ENCODE measurements around the gene ALG3. TPM values are rescaled to one million over a fixed set of nuclear protein-coding genes. Genes with fewer than 3 reads are reported as not detected.

ALG3 gene
- total and polyA plus RNA-seq, 2 experiments from 2014 or later, result 52.7 to 94.2 TPM

- H3K9ac ChIP-seq, result no peak overlapping the region
- peak overlapping the region; percentile 69 for H2AFZ ChIP-seq
- peaks cover 6% of the 10 kb centered on the region; the same call in 1 of the 2 replicates for H3F3A ChIP-seq (ENCODE audit: insufficient read depth)
- H3K36me3 ChIP-seq (ENCODE audit: low read depth), result no peaks in the 10 kb centered on the region
- H3K9me3 ChIP-seq (ENCODE audit: low read depth), result no peaks in the 10 kb centered on the region
- WGBS, 2 experiments (ENCODE audit: low coverage in 1 of 2, low lambda C conversion rate in 2 of 2, missing lambda C conversion rate in 2 of 2), result 3 to 7% methylated on average over 49 to 51 of the region's 66 CpGs
- TF ChIP-seq EZH2phosphoT487 (IDR thresholded peaks at IDR 0.05; ENCODE audit: insufficient read depth, low read depth), result no peak
- no peak for TF ChIP-seq EZH2 (IDR thresholded peaks at IDR 0.05; ENCODE audit: insufficient read depth, poor library complexity, severe bottlenecking)
- peak; percentile 56 for DNase-seq
- no peaks in the 10 kb centered on the region for H3K9me2 ChIP-seq (ENCODE audit: insufficient read depth)
- no peak overlapping the region for H3K27ac ChIP-seq
- no peaks in the 10 kb centered on the region for H3K79me2 ChIP-seq (ENCODE audit: insufficient read depth)
- in situ Hi-C loops (cut with MboI), result no loop called here
- H3K4me1 ChIP-seq (ENCODE audit: insufficient read depth), result 0 out of 2 replicates have a peak, but pooled peaks cover 2% of the 10 kb centered on the region
- H4K20me1 ChIP-seq (ENCODE audit: insufficient read depth), result no peaks in the 10 kb centered on the region
- 0 out of 2 replicates have a peak, but pooled peaks cover 4% of the 10 kb centered on the region for H3K27me3 ChIP-seq (replicated peaks; ENCODE audit: insufficient read depth)
- H3K4me2 ChIP-seq (ENCODE audit: unreplicated experiment), result peak overlapping the region; percentile 70
- peak overlapping the region; percentile 72 for H3K4me3 ChIP-seq
These were observed 13.3 kb upstream of the ALG3 start for GRCh38 chr3:184261854-184262763.

DNA sequence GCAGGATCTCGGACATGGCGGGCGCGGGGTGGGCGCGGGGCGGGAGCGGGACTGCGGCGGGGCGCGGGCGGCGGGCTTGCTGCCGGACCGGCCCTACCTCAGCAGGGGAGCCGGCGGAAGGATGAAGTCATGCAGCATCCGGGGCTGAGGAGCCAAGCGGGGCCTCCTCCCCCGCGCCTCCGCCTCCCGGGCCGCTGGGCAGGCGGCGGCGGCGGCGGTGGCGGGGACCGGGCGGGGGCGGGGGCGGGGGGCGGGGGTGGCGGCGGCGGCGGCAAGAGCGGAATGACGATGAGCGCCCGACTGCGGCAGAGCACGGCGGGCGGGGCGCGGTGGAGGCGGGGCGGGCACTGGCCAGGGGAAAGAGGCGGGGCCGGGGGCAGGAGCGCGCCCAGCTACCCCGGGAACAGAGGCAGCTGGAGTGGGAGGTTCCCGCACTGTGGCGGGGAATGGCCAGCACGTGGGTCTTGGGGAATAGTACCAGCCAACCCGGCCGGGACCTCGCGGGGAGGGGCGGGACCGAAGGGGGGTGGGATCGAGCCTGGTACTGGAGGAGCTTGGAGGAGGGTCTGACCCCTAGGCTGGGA, 12.6 kb upstream of the ALG3 start, which contains the start of gene CAMK2N2:
CAMK2N2 (minus strand) TSS at position 284 of the 584 bp plus-strand sequence; CDS start at position 16, 268 bp downstream.
- peak within 1 kb of the TSS; percentile 75 for H2AFZ ChIP-seq
- WGBS, 2 experiments (ENCODE audit: low coverage in 1 of 2, low lambda C conversion rate in 2 of 2, missing lambda C conversion rate in 2 of 2), result 1% methylated on average over 29 of the region's 67 CpGs; no CpG with 5 or more reads in 1 of the 2 experiments

DNA sequence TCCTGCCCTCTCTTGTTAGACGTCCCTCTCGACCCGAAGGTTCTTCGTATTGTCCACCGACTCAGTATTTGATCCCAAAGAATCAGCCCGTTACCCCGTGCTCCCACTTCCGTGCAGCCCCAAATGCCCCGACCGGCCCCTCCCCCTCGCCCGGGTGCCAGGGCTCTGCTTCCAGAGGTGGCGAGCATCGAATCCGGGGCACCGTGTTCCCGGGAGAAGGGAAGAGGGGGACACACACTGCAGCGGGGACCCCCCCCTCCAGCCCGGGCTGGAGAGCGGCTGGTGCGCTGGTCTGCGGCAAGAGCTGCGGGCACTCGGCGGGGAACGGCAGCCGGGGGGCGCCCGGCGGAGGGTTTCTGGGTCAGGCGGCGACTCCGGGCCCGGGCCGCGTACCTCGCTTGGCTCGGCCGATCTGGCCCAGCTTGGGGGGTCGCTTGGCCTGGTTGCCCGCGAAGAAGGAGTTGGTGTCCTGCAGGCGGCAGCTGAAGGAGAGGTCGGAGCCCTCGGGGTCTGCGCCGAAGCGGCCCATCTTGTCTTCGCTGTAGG, 12.0 kb upstream of the ALG3 start:
- Histone ChIP-seq H3K27ac (no peak overlapping the region), H3K27me3 (replicated peaks; ENCODE audit: insufficient read depth) (0 out of 2 replicates have a peak, but pooled peaks cover 4% of the 10 kb centered on the region), H3K36me3 (ENCODE audit: low read depth) (no peaks in the 10 kb centered on the region), H3K4me3 (peak overlapping the region; percentile 72), H3K79me2 (ENCODE audit: insufficient read depth) (no peaks in the 10 kb centered on the region), H3K9me2 (ENCODE audit: insufficient read depth) (no peaks in the 10 kb centered on the region), H3F3A (ENCODE audit: insufficient read depth) (peaks cover 6% of the 10 kb centered on the region; the same call in 1 of the 2 replicates), H4K20me1 (ENCODE audit: insufficient read depth) (no peaks in the 10 kb centered on the region), H3K9ac (no peak overlapping the region), H3K4me2 (ENCODE audit: unreplicated experiment) (peak overlapping the region; percentile 90), H3K9me3 (ENCODE audit: low read depth) (no peaks in the 10 kb centered on the region), H3K4me1 (ENCODE audit: insufficient read depth) (0 out of 2 replicates have a peak, but pooled peaks cover 2% of the 10 kb centered on the region), H2AFZ (peak overlapping the region; percentile 75)
- TF ChIP-seq EZH2 (IDR thresholded peaks at IDR 0.05; ENCODE audit: insufficient read depth, poor library complexity, severe bottlenecking) (no peak), EZH2phosphoT487 (IDR thresholded peaks at IDR 0.05; ENCODE audit: insufficient read depth, low read depth) (no peak)
- 1 to 2% methylated on average over 43 of the region's 49 CpGs for WGBS, 2 experiments (ENCODE audit: low coverage in 1 of 2, low lambda C conversion rate in 2 of 2, missing lambda C conversion rate in 2 of 2)
- in situ Hi-C loops (cut with MboI), result no loop called here
- DNase-seq, result peak; percentile 8

More for the DNA sequence above, 12.6 kb upstream of the ALG3 start, which contains the start of gene CAMK2N2:
- Histone ChIP-seq H3K36me3 (ENCODE audit: low read depth) (no peaks in the 10 kb centered on the region), H3F3A (ENCODE audit: insufficient read depth) (peaks cover 6% of the 10 kb centered on the region; the same call in 1 of the 2 replicates), H4K20me1 (ENCODE audit: insufficient read depth) (no peaks in the 10 kb centered on the region), H3K79me2 (ENCODE audit: insufficient read depth) (no peaks in the 10 kb centered on the region), H3K9me2 (ENCODE audit: insufficient read depth) (no peaks in the 10 kb centered on the region), H3K4me3 (peak within 1 kb of the TSS; percentile 72), H3K27me3 (replicated peaks; ENCODE audit: insufficient read depth) (0 out of 2 replicates have a peak, but pooled peaks cover 4% of the 10 kb centered on the region), H3K9me3 (ENCODE audit: low read depth) (no peaks in the 10 kb centered on the region), H3K9ac (no peak within 1 kb of the TSS), H3K27ac (no peak within 1 kb of the TSS), H3K4me2 (ENCODE audit: unreplicated experiment) (peak within 1 kb of the TSS; percentile 90), H3K4me1 (ENCODE audit: insufficient read depth) (0 out of 2 replicates have a peak, but pooled peaks cover 2% of the 10 kb centered on the region)
- TF ChIP-seq EZH2 (IDR thresholded peaks at IDR 0.05; ENCODE audit: insufficient read depth, poor library complexity, severe bottlenecking) (no peak), EZH2phosphoT487 (IDR thresholded peaks at IDR 0.05; ENCODE audit: insufficient read depth, low read depth) (no peak)
- peak; percentile 73 for DNase-seq
- in situ Hi-C loops (cut with MboI), result no loop called here

Data from GM23248 (cell line).